GM06990 (cell line): Measurements from ENCODE around the gene ZNF45.
"Not testable (repeated sequence)": the region's sequence is repeated elsewhere in the genome, so short reads cannot be mapped to it uniquely, and the experiment has no call there.

ENCODE experiments used
- DNase-seq: peaks from one replicate; pipeline ENCODE4 v3.0.0-alpha.2; 2011; ENCODE audit not compliant: insufficient read length; ENCODE audit errors: extremely low read depth
- H3K27me3 ChIP-seq: replicated peaks from 2 replicates; pipeline ENCODE4 v1.6.0; 2011; ENCODE audit warnings: low read length; ENCODE audit not compliant: control insufficient read depth, insufficient read depth
- H3K36me3 ChIP-seq: 2 replicates; pipeline ENCODE4 v1.5.1; 2011; ENCODE audit warnings: low read length; ENCODE audit not compliant: control insufficient read depth, insufficient read depth
- H3K4me3 ChIP-seq: replicated peaks from 2 replicates; pipeline ENCODE4 v1.5.1; 2011; ENCODE audit warnings: low read depth, mild to moderate bottlenecking, control low read depth, low read length
- TF ChIP-seq, protein P1 (sequence below): IDR thresholded peaks from 2 replicates; pipeline ENCODE4 v1.5.1; 2011; ENCODE audit warnings: low read length, control low read depth, mild to moderate bottlenecking, inconsistent platforms; ENCODE audit not compliant: insufficient read depth, poor library complexity, severe bottlenecking

ZNF45 gene

DNA sequence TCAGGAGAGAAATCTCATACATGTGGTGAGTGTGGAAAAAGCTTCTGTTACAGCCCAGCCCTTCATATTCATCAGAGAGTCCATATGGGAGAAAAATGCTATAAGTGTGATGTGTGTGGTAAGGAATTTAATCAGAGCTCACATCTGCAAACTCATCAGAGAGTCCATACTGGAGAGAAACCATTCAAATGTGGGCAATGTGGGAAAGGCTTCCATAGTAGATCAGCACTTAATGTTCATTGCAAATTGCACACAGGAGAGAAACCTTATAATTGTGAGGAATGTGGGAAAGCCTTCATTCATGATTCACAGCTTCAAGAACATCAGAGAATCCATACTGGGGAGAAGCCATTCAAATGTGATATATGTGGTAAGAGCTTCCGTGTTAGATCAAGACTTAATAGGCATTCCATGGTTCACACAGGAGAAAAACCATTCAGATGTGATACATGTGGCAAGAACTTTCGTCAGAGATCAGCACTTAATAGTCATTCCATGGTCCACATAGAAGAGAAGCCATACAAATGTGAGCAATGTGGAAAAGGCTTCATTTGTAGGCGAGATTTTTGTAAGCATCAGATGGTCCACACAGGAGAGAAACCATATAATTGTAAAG, 31.1 kb upstream of the ZNF45 start:
- H3K4me3 ChIP-seq = no peak overlapping the region
- TF ChIP-seq, protein P1, sequence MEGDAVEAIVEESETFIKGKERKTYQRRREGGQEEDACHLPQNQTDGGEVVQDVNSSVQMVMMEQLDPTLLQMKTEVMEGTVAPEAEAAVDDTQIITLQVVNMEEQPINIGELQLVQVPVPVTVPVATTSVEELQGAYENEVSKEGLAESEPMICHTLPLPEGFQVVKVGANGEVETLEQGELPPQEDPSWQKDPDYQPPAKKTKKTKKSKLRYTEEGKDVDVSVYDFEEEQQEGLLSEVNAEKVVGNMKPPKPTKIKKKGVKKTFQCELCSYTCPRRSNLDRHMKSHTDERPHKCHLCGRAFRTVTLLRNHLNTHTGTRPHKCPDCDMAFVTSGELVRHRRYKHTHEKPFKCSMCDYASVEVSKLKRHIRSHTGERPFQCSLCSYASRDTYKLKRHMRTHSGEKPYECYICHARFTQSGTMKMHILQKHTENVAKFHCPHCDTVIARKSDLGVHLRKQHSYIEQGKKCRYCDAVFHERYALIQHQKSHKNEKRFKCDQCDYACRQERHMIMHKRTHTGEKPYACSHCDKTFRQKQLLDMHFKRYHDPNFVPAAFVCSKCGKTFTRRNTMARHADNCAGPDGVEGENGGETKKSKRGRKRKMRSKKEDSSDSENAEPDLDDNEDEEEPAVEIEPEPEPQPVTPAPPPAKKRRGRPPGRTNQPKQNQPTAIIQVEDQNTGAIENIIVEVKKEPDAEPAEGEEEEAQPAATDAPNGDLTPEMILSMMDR = no peak
- DNase-seq = no peak
- peaks cover 2% of the 10 kb centered on the region for H3K36me3 ChIP-seq
- no peaks in the 10 kb centered on the region for H3K27me3 ChIP-seq

DNA sequence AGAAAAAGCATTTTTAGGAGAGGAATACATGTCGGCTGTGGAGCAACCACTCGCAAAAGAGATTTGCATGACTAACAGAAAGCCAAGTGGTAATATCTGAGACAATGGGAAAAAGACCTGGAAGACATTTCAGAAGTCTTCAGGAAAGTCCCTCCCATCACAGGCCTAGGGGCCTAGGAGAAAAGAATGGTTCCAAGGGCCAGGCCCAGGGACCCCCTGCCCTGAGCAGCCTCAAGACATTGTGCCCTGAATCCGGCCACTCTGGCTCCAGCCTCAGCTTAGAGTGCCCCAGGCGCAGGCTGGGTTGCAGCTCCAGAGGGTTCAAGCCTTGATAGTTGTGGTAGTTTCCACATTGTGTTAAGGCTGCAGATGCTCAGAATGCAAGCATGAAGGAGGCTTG, 25.3 kb upstream of the ZNF45 start:
- Histone ChIP-seq H3K27me3 (no peaks in the 10 kb centered on the region), H3K4me3 (no peak overlapping the region), H3K36me3 (no peaks in the 10 kb centered on the region; the same call in 1 of the 2 replicates)
- TF ChIP-seq, protein P1 = no peak
- DNase-seq = no peak

DNA sequence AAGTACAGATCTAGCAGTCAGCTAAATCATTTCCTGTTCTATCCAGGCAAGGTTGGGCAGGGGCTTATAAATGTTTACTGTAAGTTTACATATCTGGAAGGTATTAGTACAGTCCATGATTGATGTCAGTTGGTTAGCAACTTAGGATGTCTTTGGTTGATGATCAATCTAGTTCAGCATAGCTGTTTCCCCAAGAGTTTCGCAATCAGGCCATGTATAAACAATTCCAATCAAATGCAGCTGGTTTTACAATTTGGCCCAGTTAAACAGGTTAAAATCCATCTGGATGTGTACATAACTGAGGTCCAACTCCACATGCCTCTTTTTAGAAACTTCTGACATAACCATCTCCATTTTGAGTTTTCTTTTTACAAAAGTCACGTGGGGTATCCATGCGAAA, 22.8 kb upstream of the ZNF45 start:
- no peak for DNase-seq

DNA sequence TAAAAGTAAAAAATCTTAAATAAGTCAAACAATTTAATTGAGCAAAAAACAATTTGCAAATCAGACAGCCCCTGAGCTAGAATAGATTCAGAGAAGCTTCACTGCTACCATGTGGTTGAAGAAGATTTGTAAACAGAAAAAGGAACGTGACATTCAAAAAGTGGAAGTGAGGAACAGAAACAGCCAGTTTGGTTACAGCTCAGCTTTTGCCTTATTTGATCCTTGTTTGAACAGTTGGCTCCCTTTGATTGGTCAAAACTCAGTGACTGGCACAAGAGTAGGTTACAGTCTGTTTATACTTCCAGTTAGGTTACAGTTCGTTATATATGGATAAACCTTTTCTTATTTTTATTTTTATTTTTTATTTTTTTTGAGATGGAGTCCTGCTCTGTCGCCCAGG, 21.7 kb upstream of the ZNF45 start:
- Histone ChIP-seq H3K4me3 (no peak overlapping the region), H3K36me3 (no peaks in the 10 kb centered on the region), H3K27me3 (no peaks in the 10 kb centered on the region)
- DNase-seq = peak; percentile 16
- TF ChIP-seq, protein P1 = no peak

More for the DNA sequence above, 22.8 kb upstream of the ZNF45 start:
- TF ChIP-seq, protein P1 = no peak
- Histone ChIP-seq H3K27me3 (no peaks in the 10 kb centered on the region), H3K4me3 (no peak overlapping the region), H3K36me3 (no peaks in the 10 kb centered on the region)

DNA sequence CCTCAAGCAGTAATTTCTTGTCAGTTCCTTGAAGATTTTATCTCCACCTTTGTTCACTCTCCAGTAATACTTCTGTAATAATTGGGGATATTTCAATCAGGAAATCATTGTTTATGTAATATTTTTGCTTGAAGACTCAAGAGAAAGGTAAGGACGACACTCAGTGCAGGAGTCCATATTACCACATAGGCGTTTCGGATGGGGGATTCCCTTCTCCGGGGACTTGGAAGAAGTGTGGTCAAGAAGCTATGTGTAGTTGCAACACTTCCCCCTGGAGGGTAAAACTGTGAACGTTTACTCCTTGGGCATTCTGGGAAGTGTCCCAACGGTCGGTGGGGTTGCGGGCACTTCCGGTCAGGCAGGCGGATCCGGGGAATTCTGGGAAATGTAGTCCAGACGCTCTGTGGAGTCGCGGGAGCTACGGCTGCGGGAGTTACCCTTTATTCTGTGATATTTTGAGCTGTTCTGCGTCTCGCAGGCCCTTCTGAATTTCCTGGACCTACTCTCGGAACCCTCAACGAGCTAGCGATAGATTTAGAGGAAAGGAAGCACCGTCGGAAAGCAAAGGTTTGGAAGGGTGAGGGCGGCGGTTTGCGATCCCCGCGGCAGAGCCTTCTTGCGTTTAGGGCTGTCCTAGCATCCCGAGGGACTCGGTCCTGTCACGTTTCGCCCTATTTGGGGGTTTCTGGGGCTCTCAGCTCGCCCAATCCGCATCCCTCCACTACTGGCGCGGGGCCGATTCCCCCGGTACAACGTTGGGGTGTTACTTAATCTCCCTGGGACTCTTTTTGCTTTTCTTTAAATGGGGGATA, 16.0 kb upstream of the ZNF45 start, which contains the start of gene ZNF221:
TSS of gene ZNF221 (plus strand) at position 395 of the 812 bp plus-strand sequence. CDS start 11,499 bp downstream, outside the sequence.
- DNase-seq = peak; percentile 84
- TF ChIP-seq, protein P1 = peak; percentile 44
- Histone ChIP-seq H3K36me3 (no peaks in the 10 kb centered on the region), H3K4me3 (peak within 1 kb of the TSS; percentile 83), H3K27me3 (no peaks in the 10 kb centered on the region)

DNA sequence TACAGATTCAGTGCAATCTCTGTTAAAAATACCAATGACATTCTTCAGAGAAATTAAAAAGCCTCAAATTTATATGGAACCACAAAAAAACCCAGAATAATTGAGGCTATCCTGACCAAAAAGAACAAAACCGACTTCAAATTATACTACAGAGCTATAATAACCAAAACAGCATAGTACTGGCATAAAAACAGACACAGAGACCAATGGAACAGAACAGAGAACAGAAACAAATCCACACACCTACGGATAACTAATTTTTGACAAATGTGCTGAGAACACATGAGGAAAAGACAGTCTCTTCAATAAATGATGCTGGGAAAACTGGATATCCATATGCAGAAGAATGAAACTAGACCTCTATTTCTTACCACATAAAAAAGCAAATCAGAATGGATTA, 14.7 kb upstream of the ZNF45 start:
- not testable (repeated sequence) for DNase-seq, H3K36me3 ChIP-seq, H3K4me3 ChIP-seq, H3K27me3 ChIP-seq

DNA sequence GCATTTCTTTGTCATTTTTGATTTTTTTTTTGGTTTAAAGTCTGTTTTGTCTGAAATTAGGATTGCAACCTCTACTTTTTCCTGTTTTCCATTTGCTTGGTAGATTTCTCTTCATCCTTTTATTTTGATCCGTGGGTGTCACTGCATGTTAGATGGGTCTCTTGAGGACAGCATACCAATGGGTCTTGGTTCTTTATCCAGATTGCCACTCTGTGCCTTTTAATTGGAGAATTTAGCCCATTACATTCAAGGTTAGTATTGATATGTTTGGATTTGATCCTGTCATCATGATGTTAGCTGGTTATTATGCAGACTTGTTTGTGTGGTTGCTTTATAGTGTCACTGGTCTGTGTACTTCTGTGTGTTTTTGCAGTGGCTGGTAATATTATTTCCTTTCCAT, 12.3 kb upstream of the ZNF45 start:
- not testable (repeated sequence) for H3K27me3 ChIP-seq, H3K36me3 ChIP-seq, DNase-seq, H3K4me3 ChIP-seq
